C4-2B (cell line): ENCODE data around the gene PPFIBP1.

Source experiments
- ZFX ChIP-seq: fragments of 450-650 bp; IDR thresholded peaks from 2 replicates; pipeline ENCODE4 v1.6.1; 2017
- TF ChIP-seq, protein P1 (sequence below): fragments of 450-650 bp; conservative IDR thresholded peaks from 2 replicates; pipeline ENCODE4 v1.5.1; 2017; ENCODE audit warnings: mild to moderate bottlenecking

DNA sequence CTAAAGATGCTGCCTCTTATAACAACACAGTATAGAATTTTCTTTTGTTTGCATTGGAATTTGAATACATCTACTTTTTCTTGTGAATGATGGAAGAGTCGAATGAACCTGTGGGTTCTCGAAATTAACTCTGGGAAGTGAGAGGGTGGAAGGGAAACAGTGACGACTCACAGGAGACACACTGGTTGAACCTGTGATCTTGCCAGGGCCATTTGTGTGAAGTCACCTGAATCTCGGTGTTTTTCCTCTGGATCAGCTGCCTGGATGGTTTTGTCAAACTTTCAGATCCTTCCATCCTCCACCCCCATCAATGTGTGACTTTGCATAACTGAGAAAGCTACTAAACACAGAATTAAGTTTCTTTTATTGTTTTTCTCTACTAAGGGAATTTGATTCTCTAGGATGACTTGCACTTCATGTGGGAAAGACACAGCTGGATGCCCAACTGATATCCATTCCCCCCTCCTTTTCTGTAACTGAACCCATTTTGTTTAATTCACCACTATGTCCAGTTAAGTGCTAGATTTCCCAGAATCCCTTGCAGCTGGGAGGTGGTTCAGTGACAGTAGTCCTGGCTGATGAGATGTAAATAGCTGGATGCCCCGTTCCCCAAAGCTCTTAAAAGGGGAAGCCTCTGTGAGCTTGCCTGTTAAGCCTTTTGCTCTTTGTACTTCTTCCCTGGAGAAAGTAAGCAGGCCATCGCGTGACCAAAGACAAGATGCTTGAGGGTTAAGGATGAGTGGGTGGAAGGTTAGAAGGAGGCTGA is 6.3 kb downstream of the PPFIBP1 start:
- TF ChIP-seq, protein P1, sequence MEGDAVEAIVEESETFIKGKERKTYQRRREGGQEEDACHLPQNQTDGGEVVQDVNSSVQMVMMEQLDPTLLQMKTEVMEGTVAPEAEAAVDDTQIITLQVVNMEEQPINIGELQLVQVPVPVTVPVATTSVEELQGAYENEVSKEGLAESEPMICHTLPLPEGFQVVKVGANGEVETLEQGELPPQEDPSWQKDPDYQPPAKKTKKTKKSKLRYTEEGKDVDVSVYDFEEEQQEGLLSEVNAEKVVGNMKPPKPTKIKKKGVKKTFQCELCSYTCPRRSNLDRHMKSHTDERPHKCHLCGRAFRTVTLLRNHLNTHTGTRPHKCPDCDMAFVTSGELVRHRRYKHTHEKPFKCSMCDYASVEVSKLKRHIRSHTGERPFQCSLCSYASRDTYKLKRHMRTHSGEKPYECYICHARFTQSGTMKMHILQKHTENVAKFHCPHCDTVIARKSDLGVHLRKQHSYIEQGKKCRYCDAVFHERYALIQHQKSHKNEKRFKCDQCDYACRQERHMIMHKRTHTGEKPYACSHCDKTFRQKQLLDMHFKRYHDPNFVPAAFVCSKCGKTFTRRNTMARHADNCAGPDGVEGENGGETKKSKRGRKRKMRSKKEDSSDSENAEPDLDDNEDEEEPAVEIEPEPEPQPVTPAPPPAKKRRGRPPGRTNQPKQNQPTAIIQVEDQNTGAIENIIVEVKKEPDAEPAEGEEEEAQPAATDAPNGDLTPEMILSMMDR = no peak
- no peak for TF ChIP-seq ZFX
